Heart left ventricle (tissue), 13 donors: Measurements from ENCODE around the gene ABCA1.

ENCODE experiments used
- CTCF ChIP-seq, 12 donors: fragments of 200-600 bp; sonication (generic) in 4 of 12; IDR thresholded peaks; one replicate each; pipeline versions ENCODE4 v1.5.0 to v1.8.0; 2018 to 2022; ENCODE audit warnings: antibody characterized with exemption in 12 of 12, mild to moderate bottlenecking in 5 of 12
- POLR2A ChIP-seq, 2 donors: fragments of 450-650 bp; IDR thresholded peaks; one replicate each; pipeline ENCODE4 v1.6.1; 2017; ENCODE audit warnings: antibody characterized with exemption in 2 of 2, mild to moderate bottlenecking in 2 of 2, moderate library complexity in 2 of 2
- donor health status: ischemic (EF 13 %, LVEDD 7.1; RV severe dilation, severe dysfunction).
- donor health status: DM: no; HTN: yes; CAD: no.
- donor health status: DM: no; HTN: no; CAD: no.
- donor health status: ischemic (EF 25% LVEDD 6.9; RV normal size, moderate dysfunction).
- donor health status: ischemic (EF 25% LVEDD 5.7; RV mildly dilated, moderate dysfunction).
- donor health status: ischemic (EF 35%, LVEDD 5.7; RV mildly dilated, moderate dysfunction).
- donor health status: nonischemic (EF 11% LVEDD 7.7; RV severe dilation, severe dysfunction).
- donor health status: DM: yes; HTN: yes; CAD: no.
- donor health status: PGD.
- donor health status: ischemic (EF 29% LVEDD 5.4; RV normal size, mild dysfunction).
- donor health status: nonischemic (EF 23%, LVEDD 6.1; RV moderate dilation, normal function).

GRCh38 chr9:104776797-104777196 is 151.2 kb downstream of the ABCA1 start:
- TF ChIP-seq CTCF (IDR thresholded peaks at IDR 0.05) (no peak), POLR2A (IDR thresholded peaks at IDR 0.05) (no peak)
